Uterus (tissue), 4 donors: ENCODE measurements around the gene CDIP1. TPM values are rescaled to one million over a fixed set of nuclear protein-coding genes. Genes with fewer than 3 reads are reported as not detected.

Source experiments
- DNase-seq, 2 donors: peaks; one replicate each; pipeline ENCODE4 v3.0.0-alpha.2; 2019 to 2020
- H3K27ac ChIP-seq, 2 donors: fragments of 200-600 bp; sonication (generic); 1 replicate in 1 of 2; 2 replicates in 1 of 2; pipeline ENCODE4 v1.5.1; 2016 to 2018
- H3K27me3 ChIP-seq, 2 donors: fragments of 200-600 bp; sonication (generic); one replicate each; pipeline ENCODE4 v1.5.1; 2018 to 2019; ENCODE audit warnings: control low read depth in 1 of 2
- H3K36me3 ChIP-seq, 2 donors: fragments of 200-600 bp; sonication (generic); one replicate each; pipeline ENCODE4 v1.5.1; 2019; ENCODE audit warnings: control low read depth in 1 of 2
- H3K4me1 ChIP-seq, 2 donors: fragments of 200-600 bp; sonication (generic); one replicate each; pipeline ENCODE4 v1.5.1; 2018 to 2019; ENCODE audit warnings: control low read depth in 1 of 2
- H3K4me3 ChIP-seq, 2 donors: fragments of 200-600 bp; sonication (generic); 1 replicate in 1 of 2; 2 replicates in 1 of 2; pipeline ENCODE4 v1.5.1; 2018 to 2019; ENCODE audit warnings: mild to moderate bottlenecking in 1 of 2
- H3K9me3 ChIP-seq, 2 donors: fragments of 200-600 bp; sonication (generic); one replicate each; pipeline ENCODE4 v1.5.1; 2019; ENCODE audit warnings: control low read depth in 1 of 2
- CTCF ChIP-seq, 4 experiments: fragments of 200-600 bp in 2 of 4; fragments of 450-650 bp in 2 of 4; sonication (generic) in 2 of 4; IDR thresholded peaks; one replicate each; pipeline ENCODE4 v1.5.1; 2016 to 2019; ENCODE audit warnings: antibody characterized with exemption in 4 of 4, mild to moderate bottlenecking in 2 of 4, moderate library complexity in 1 of 4
- POLR2A ChIP-seq, 2 donors: fragments of 450-650 bp; IDR thresholded peaks; one replicate each; pipeline ENCODE4 v1.6.1; 2016; ENCODE audit warnings: antibody characterized with exemption in 2 of 2, mild to moderate bottlenecking in 1 of 2, moderate library complexity in 1 of 2
- intact Hi-C: fragments of 100-400 bp; cut with DNase I; formaldehyde crosslinking; loops from one replicate; pipeline ENCODE4 v1.15.1; 2023; ENCODE audit warnings: low total_unique reads
- total RNA-seq, 4 donors: library from RNA; depleted of rRNA in 3 of 4; stranded (reverse); fragments of >200 nt in 3 of 4; gene quantifications; one replicate each; pipeline versions ENCODE4 v1.1.0 to v1.2.4, GENCODE V29; 2014 to 2023
- donor health status: DM: yes; HTN: yes; CAD: no.

The CDIP1 gene
- total RNA-seq, 4 donors from 2014 or later = 5.0 to 40.6 (median 11.1) TPM

- DNase-seq = no peak
- Histone ChIP-seq H3K4me3 (no peak overlapping the region), H3K4me1 (no peaks in the 10 kb centered on the region), H3K36me3 (no peaks in the 10 kb centered on the region), H3K27ac (no peak overlapping the region), H3K9me3 (no peaks in the 10 kb centered on the region), H3K27me3 (no peaks in the 10 kb centered on the region)
- intact Hi-C loops = no loop called here
- no peak for TF ChIP-seq CTCF (IDR thresholded peaks at IDR 0.05)
- TF ChIP-seq POLR2A (IDR thresholded peaks at IDR 0.05) = no peak
Measured at GRCh38 chr16:4535627-4536108, 2.9 kb downstream of the CDIP1 start.

GRCh38 chr16:4534151-4534790 lies 4.3 kb downstream of the CDIP1 start:
- no peaks in the 10 kb centered on the region for H3K9me3 ChIP-seq
- TF ChIP-seq POLR2A (IDR thresholded peaks at IDR 0.05) = peak in 1 of 2 donors; percentile 15
- no peak for TF ChIP-seq CTCF (IDR thresholded peaks at IDR 0.05)
- H3K27ac ChIP-seq = peak overlapping the region in 1 of 2 donors; percentile 54
- H3K4me1 ChIP-seq = no peaks in the 10 kb centered on the region
- DNase-seq = no peak
- H3K4me3 ChIP-seq = no peak overlapping the region
- no peaks in the 10 kb centered on the region for H3K27me3 ChIP-seq
- H3K36me3 ChIP-seq = no peaks in the 10 kb centered on the region
- intact Hi-C loops = no loop called here

GRCh38 chr16:4533490-4533889 lies 5.1 kb downstream of the CDIP1 start:
- no peaks in the 10 kb centered on the region for H3K27me3 ChIP-seq
- TF ChIP-seq POLR2A (IDR thresholded peaks at IDR 0.05) = no peak
- no peak for TF ChIP-seq CTCF (IDR thresholded peaks at IDR 0.05)
- no peaks in the 10 kb centered on the region for H3K36me3 ChIP-seq
- peak overlapping the region; percentile 30 to 54 for H3K27ac ChIP-seq
- H3K4me3 ChIP-seq = no peak overlapping the region
- intact Hi-C loops = no loop called here
- no peaks in the 10 kb centered on the region for H3K4me1 ChIP-seq
- H3K9me3 ChIP-seq = no peaks in the 10 kb centered on the region
- no peak for DNase-seq

GRCh38 chr16:4532238-4532637 lies 6.3 kb downstream of the CDIP1 start:
- intact Hi-C loops = no loop called here
- no peaks in the 10 kb centered on the region for H3K9me3 ChIP-seq
- H3K4me1 ChIP-seq = no peaks in the 10 kb centered on the region
- no peak overlapping the region for H3K4me3 ChIP-seq
- DNase-seq = no peak
- H3K27ac ChIP-seq = no peak overlapping the region
- TF ChIP-seq POLR2A (IDR thresholded peaks at IDR 0.05) (no peak), CTCF (IDR thresholded peaks at IDR 0.05) (no peak)
- H3K27me3 ChIP-seq = no peaks in the 10 kb centered on the region
- H3K36me3 ChIP-seq = no peaks in the 10 kb centered on the region

- Histone ChIP-seq H3K9me3 (no peaks in the 10 kb centered on the region), H3K36me3 (no peaks in the 10 kb centered on the region), H3K4me1 (no peaks in the 10 kb centered on the region), H3K4me3 (no peak overlapping the region), H3K27ac (no peak overlapping the region), H3K27me3 (no peaks in the 10 kb centered on the region)
- intact Hi-C loops = no loop called here
- no peak for TF ChIP-seq POLR2A (IDR thresholded peaks at IDR 0.05)
- TF ChIP-seq CTCF (IDR thresholded peaks at IDR 0.05) = no peak
- DNase-seq = no peak
Measured at GRCh38 chr16:4531811-4532210, 6.8 kb downstream of the CDIP1 start.
